NT2/D1 (cell line): Measurements from ENCODE around the gene RBBP8NL.

Experiments used
- DNase-seq: peaks from one replicate; pipeline ENCODE4 v3.0.0-alpha.2; 2011; ENCODE audit warnings: low read depth, low spot score
- H3K27me3 ChIP-seq: 2 replicates; pipeline ENCODE4 v1.6.0; 2011; ENCODE audit warnings: mild to moderate bottlenecking; ENCODE audit not compliant: insufficient read length, insufficient read depth
- H3K36me3 ChIP-seq: 2 replicates; pipeline ENCODE4 v1.6.1; 2011; ENCODE audit warnings: mild to moderate bottlenecking, low read length, mixed read lengths; ENCODE audit not compliant: insufficient read depth, insufficient read length
- H3K4me1 ChIP-seq: 2 replicates; pipeline ENCODE4 v1.5.1; 2011; ENCODE audit not compliant: insufficient read depth, insufficient read length
- H3K4me3 ChIP-seq: 2 replicates; pipeline ENCODE4 v1.5.1; 2011; ENCODE audit warnings: low read depth; ENCODE audit not compliant: insufficient read length
- H3K9ac ChIP-seq: 2 replicates; pipeline ENCODE4 v1.6.0; 2011; ENCODE audit warnings: low read depth; ENCODE audit not compliant: insufficient read length
- H3K9me3 ChIP-seq: 2 replicates; pipeline ENCODE4 v1.5.1; 2011; ENCODE audit warnings: mild to moderate bottlenecking, low read length; ENCODE audit not compliant: insufficient read depth
- SUZ12 ChIP-seq: IDR thresholded peaks from 2 replicates; pipeline ENCODE4 v1.6.1; 2011; ENCODE audit not compliant: insufficient read length, insufficient read depth; ENCODE audit errors: extremely low read depth
- YY1 ChIP-seq: IDR thresholded peaks from 2 replicates; pipeline ENCODE4 v1.6.1; 2011; ENCODE audit not compliant: insufficient read length, insufficient read depth
- ZNF274 ChIP-seq: IDR thresholded peaks from 2 replicates; pipeline ENCODE4 v1.6.1; 2011; ENCODE audit warnings: mild to moderate bottlenecking, low read depth, low read length

The RBBP8NL gene

DNA sequence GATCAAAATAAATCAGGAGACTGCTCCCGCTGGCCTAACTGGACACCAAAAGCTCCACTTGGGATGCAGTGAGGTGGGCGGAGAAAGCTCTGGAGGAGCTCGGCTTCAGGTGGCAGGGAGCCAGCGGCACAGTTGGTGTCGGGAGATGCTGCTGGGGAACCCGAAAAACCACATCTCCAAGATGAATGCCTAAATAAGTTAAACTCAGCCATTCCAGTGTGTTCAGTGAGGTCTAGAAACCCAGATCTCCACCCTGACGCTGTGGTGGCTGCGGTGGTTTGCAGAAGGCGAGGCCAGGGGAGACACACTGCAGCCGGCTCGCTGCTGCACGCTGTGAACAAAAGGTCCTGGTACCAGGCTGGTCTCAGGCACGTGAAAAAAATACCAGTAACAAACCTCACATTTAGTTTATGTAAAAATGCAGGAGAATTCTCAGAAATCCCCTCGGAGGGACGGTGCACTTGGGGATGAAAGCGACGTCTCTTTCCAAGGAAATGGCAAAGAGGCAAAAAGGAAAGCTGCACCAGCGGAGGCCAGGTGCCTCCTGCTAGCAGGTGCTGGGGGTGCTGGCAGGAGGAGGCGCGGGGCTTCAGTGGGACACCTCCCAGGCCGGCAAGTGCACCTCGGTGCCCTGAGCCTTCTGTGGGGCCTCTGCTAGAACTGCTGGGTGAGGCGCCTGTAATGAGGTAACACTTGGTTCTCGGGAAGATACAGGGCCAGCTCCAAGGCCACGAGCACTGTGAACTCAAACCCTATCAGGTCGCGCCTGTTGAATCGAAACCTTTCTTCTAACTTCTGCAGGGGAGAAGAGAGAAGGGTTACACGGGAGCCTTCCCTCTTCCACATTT lies 36.8 kb downstream of the RBBP8NL start:
- no peaks in the 10 kb centered on the region for H3K9me3 ChIP-seq
- TF ChIP-seq SUZ12 = no peak
- no peaks in the 10 kb centered on the region for H3K27me3 ChIP-seq
- H3K36me3 ChIP-seq = peaks cover 81% of the 10 kb centered on the region
- DNase-seq = no peak
- no peak overlapping the region for H3K4me3 ChIP-seq
- no peaks in the 10 kb centered on the region for H3K4me1 ChIP-seq
- peak overlapping the region; percentile 16 for H3K9ac ChIP-seq

DNA sequence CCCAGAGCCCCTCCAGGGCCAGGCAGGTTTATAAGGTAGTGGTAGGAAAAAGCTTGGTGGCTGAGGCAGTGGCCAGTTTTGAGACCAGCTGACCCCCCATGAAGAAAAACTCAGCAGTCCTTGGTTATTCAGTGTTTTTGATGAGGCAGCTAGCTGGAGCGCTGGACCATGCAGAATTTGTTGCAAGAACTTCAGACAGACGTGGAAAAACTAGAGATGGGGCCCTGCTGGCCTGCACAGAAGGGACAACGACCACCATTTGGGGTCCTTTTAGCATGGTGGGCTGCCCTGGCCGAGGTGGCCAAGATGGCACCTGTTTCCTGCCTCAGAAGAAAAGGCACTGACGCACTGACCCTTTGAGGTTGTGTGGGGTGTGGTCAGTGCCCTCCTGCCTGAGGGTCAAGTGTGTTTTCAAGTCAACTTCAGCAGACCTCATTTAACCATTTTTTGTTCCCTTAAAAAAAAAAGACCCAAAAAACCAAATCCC lies 37.7 kb downstream of the RBBP8NL start:
- no peaks in the 10 kb centered on the region for H3K4me1 ChIP-seq
- no peak for DNase-seq
- peaks cover 74% of the 10 kb centered on the region for H3K36me3 ChIP-seq
- TF ChIP-seq YY1 = no peak
- no peak for TF ChIP-seq SUZ12
- no peak for TF ChIP-seq ZNF274
- H3K4me3 ChIP-seq = no peak overlapping the region
- no peaks in the 10 kb centered on the region for H3K9me3 ChIP-seq
- H3K9ac ChIP-seq = no peak overlapping the region
- H3K27me3 ChIP-seq = no peaks in the 10 kb centered on the region

DNA sequence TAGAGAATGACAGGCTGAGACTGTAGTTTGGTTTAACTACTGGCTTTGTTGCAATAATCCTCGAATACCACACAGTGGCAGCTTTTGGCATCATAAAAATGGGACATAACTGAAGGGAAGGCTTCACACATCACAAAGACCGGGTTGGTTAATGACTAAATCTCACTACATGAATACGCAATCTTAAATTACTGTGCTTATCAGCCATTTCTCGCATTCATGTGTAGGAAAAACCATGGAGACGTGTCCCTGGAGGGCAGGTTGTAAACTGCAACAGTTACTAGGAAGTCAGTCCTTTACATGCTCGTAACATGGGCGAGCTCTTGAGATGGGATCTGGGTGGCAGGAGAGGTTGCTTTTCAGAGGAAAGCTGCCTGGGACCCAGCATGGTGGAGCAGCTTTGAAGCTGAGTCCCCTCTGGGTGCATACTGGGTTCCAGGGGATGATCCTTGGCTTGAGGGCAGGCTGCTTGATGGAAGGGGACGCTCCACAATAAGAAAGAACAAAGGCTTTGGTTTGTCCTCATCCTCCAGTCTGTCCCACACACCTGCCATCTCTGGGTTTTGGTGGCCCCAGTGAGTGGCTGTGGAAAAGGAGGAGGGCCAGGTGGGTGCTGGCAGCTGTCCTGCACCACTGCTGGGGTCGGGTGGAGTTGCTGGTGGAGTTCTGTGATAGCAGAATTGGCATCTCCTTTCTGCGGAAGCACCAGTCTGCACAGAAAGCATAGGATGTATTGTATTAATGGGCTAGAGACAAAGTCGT lies 38.3 kb downstream of the RBBP8NL start:
- no peaks in the 10 kb centered on the region for H3K4me1 ChIP-seq
- no peak for DNase-seq
- no peak overlapping the region for H3K4me3 ChIP-seq
- TF ChIP-seq YY1 = no peak
- no peak for TF ChIP-seq ZNF274
- TF ChIP-seq SUZ12 = no peak
- no peaks in the 10 kb centered on the region for H3K27me3 ChIP-seq
- no peaks in the 10 kb centered on the region for H3K9me3 ChIP-seq
- peaks cover 74% of the 10 kb centered on the region for H3K36me3 ChIP-seq
- H3K9ac ChIP-seq = peak overlapping the region; percentile 1

DNA sequence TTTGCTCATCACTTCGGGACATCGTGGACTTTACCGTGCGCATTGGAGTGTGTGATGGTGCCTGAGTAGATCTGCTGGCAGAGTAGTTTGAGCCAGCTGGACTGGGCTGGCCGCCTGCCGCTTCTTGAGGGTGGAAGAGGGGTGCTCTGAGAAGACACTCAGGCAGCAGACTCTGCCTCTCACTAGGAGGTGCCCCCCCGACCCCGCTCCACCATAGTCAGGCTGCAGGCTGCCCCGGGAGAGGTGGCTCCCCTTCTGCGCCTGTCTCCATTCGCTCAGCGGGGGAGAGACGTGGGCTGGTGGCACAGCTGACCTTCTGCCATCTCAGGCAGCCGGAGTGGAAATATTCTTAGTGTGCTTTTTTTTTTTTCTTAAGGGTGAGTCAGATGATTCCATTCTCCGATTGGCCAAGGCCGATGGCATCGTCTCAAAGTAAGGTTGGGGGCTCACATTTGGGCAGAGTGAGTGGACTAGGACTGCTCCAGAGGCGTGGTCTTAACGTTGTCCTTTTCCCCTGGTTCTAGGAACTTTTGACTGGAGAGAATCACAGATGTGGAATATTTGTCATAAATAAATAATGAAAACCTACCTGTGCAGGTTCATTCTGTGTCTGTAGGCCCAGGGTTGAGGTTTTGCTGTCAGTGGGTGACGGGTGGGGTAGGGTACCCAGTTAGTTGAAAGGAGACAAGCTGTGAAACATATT lies 39.3 kb downstream of the RBBP8NL start:
- Histone ChIP-seq H3K9me3 (no peaks in the 10 kb centered on the region), H3K9ac (peak overlapping the region; percentile 100), H3K4me1 (peaks cover 2% of the 10 kb centered on the region), H3K27me3 (no peaks in the 10 kb centered on the region), H3K4me3 (peak overlapping the region; percentile 99), H3K36me3 (peaks cover 70% of the 10 kb centered on the region)
- TF ChIP-seq YY1 = no peak
- no peak for TF ChIP-seq ZNF274
- no peak for TF ChIP-seq SUZ12
- DNase-seq = no peak

DNA sequence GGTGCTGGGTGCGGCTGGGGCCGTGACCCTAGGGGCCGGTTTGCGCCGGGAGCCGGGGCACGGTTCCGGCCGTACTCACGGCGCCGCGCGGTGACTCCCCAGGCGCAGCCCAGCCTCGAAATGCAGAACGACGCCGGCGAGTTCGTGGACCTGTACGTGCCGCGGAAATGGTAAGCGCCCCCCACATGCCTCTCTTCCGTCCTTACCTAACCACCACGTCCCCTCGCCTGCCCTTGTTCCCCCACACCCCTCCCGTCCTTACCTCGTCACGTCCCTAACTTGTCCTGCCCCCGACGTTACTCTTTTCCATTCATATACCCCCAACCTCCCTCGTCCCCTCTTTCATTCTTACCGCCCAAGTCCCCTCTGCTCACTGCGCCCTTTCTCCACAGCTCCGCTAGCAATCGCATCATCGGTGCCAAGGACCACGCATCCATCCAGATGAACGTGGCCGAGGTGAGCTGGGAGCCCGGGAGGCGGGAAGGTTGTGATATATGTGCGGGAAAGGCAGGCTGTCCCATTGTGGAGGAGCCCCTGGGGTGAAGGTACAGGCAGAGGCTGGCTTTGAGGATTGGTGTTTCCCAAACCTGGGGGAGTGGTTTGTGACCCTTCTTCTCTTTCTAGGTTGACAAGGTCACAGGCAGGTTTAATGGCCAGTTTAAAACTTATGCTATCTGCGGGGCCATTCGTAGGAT lies 40.0 kb downstream of the RBBP8NL start:
- peak overlapping the region; percentile 100 for H3K9ac ChIP-seq
- H3K9me3 ChIP-seq = no peaks in the 10 kb centered on the region
- TF ChIP-seq SUZ12 (no peak), YY1 (no peak), ZNF274 (no peak)
- H3K27me3 ChIP-seq = no peaks in the 10 kb centered on the region
- peak overlapping the region; percentile 99 for H3K4me3 ChIP-seq
- H3K36me3 ChIP-seq = peaks cover 70% of the 10 kb centered on the region
- DNase-seq = no peak
- H3K4me1 ChIP-seq = peaks cover 2% of the 10 kb centered on the region

DNA sequence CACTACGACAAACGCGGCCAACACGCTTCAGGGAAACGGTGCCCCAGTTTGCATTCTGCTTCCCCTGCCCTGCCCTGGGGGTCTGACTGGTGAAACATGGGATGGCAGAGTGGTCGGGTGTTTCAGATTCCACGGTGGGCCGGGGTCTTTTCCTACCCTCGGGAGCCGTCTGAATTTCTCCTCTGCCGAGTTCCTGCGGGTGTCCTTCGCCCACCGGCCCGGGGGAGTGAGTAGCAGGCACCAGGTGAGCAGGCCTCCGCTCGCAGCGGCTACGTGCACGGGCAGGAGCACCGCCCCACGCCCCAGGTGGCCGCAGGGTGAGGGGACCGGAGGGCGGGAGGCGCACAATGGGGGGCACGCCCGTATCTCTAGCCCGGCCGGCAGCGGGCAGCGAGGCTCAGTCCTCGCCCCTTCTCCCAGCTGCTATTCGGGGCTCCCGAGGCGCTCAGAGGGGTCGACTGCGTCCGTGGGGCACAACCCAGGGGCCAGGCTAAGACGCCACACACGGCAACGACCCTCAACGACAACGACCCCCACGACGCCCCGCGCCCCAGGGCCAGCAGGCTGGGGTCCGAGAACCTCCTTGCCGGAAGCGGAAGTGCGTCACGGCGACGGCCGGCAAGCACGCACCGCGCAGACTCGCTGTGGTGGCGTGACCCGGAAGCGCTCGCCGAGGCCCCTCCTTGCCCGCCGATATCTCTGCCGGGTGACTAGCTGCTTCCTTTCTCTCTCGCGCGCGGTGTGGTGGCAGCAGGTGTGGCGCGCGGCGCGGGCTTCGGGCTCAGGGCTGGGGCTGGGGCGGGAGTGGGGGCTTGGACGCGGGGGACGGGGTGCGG lies 40.7 kb downstream of the RBBP8NL start, which contains the start of gene RPS21:
Gene RPS21, plus strand, starts transcription at position 721 of the 836 bp plus-strand sequence. CDS start 236 bp downstream, outside the sequence.
- peak within 1 kb of the TSS; percentile 100 for H3K9ac ChIP-seq
- no peaks in the 10 kb centered on the region for H3K27me3 ChIP-seq
- no peak for TF ChIP-seq ZNF274
- no peak for TF ChIP-seq YY1
- no peak for TF ChIP-seq SUZ12
- H3K4me3 ChIP-seq = peak within 1 kb of the TSS; percentile 99
- H3K9me3 ChIP-seq = no peaks in the 10 kb centered on the region
- peak; percentile 90 for DNase-seq
- H3K36me3 ChIP-seq = peaks cover 71% of the 10 kb centered on the region
- H3K4me1 ChIP-seq = peaks cover 9% of the 10 kb centered on the region
